Measurements from ENCODE around the gene TGFBR2. TPM values are rescaled to one million over a fixed set of nuclear protein-coding genes. Genes with fewer than 3 reads are reported as not detected.
A peak's percentile ranks its signal among the peaks of the same experiment; 100 is the strongest.

Gene TGFBR2
- total and polyA plus RNA-seq, 2 of the 13 experiments (the other 11 are each of a cell fraction or from before 2014, with no cell fraction given), result 82.2 to 187 TPM

DNA sequence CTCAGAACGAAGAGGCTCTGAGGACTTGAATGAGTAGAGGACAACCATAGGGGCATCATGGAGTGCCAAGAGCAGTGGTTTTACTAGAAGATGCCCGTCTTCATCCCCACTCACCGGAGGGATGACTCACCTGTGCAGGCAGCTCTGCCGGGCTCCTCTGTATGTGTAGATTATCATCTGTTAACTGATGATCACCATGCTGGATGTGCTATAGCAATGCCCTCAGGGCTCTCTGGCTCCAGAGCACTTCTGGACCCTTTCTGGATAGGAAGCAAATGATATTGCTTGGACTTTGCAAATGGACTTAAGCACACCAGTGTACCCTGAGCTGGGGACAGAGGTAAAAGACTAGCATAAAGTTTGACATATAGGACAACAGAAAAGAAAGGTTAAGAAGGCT is 10.2 kb upstream of the TGFBR2 start (continued):
- TF ChIP-seq SALL1 (CRISPR knock-in tag; IDR thresholded peaks at IDR 0.05) (peak; percentile 17; the same call in 1 of the 2 replicates), FOSL2 (CRISPR knock-in tag; IDR thresholded peaks at IDR 0.05) (peak; percentile 69), PHF5A (CRISPR knock-in tag; IDR thresholded peaks at IDR 0.05; ENCODE audit: low read depth, unreplicated experiment) (no peak)

DNA sequence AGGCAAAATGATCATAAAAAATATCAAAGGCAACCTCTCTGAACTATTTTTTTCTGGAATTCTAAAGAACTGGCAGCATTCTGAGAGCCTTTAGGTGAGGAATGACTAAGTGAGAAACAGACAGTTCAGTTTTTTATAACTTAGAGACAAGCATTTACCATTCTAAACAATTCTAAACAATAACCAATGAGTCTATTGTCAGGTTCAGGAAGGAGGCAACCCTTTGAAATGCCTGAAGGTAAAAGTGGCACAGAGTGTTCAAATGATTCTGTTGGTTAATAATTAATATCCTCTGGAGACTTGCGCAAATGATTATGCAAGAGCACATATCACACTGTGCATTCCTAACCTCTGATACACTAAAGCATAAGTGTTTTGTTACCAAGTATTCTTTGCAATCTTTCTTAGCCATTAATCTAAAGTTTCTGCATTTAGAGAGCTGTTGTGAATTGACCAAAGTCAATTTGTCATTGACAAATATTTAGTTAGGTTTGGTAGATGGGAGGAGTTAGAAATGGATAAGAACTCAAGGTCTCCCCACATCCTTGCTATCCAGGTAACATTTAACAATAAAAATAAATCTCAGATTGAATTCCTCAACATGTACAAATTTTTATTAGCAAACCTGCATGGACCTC is 9.2 kb upstream of the TGFBR2 start:
- in situ Hi-C loops (cut with HindIII; ENCODE audit: extremely low pct_ligation_motif_present, low pct_unique_long_range_greater_than_20kb) (no loop called here), intact Hi-C loops (cut with micrococcal nuclease; ENCODE audit: unreplicated experiment) (loop anchor here (1.0 to 2.0 kb wide), 4 partner anchors 9 to 338 kb away; partner anchors contain the start of gene TGFBR2)
- ChIA-PET POLR2A (interaction anchor here (0.6 to 3.1 kb wide), 9 partner anchors 10 to 369 kb away, joined by 3 to 42 read pairs (median 4); partner anchors contain the start of gene TGFBR2), CTCF (ENCODE audit: low intra/inter-chr PET ratio, low total read pairs) (no interaction called here)
- WGBS (ENCODE audit: low lambda C conversion rate), result 0% methylated on average over 1 of the region's 1 CpG
- Histone ChIP-seq H3K4me1 (ENCODE audit: insufficient read depth, low read length) (peaks cover 74% of the 10 kb centered on the region), H3K79me2 (ENCODE audit: insufficient read depth, low read length) (peaks cover 26% of the 10 kb centered on the region), H4K20me1 (ENCODE audit: insufficient read depth, low read length) (no peaks in the 10 kb centered on the region), H3K9me3 (ENCODE audit: low read length) (no peaks in the 10 kb centered on the region), H2AFZ (ENCODE audit: low read length) (no peak overlapping the region), H3K4me3 (replicated peaks in 1 of 3; ENCODE audit: insufficient read depth in 1 of 3, low read depth in 2 of 3, low read length in 3 of 3) (no peak overlapping the region; a peak in 1 of 6 replicates), H3K27me3 (ENCODE audit: control insufficient read depth in 1 of 2, insufficient read depth in 2 of 2, low read length in 2 of 2) (no peaks in the 10 kb centered on the region), H3K9ac (ENCODE audit: insufficient read depth, low read depth, low read length) (peak overlapping the region; percentile 69), H3K36me3 (replicated peaks in 1 of 2; ENCODE audit: control insufficient read depth in 1 of 2, insufficient read depth in 2 of 2, low read length in 2 of 2) (no peaks in the 10 kb centered on the region), H3K27ac (ENCODE audit: extremely low read length, insufficient read depth, low read length) (peak overlapping the region; percentile 98), H3K4me2 (ENCODE audit: low read depth, low read length) (peak overlapping the region; percentile 51)
- no TSS peak for BruUV-seq (replicated peaks)
- ATAC-seq, result peak; percentile 97
- FAIRE-seq, result peak; percentile 73
- peak; percentile 99 for DNase-seq (ENCODE audit: low spot score)
- no peak for TF ChIP-seq YY1 (IDR thresholded peaks at IDR 0.05; ENCODE audit: insufficient read depth, insufficient replicate concordance, low read depth, low read length)
- TF ChIP-seq ZNF484 (CRISPR knock-in tag; IDR thresholded peaks at IDR 0.05; ENCODE audit: borderline replicate concordance, low read depth), result no peak
- peak; percentile 82 for TF ChIP-seq ARNTL (CRISPR knock-in tag; IDR thresholded peaks at IDR 0.05)
- no peak for TF ChIP-seq TEAD2 (CRISPR knock-in tag; IDR thresholded peaks at IDR 0.05)
- TF ChIP-seq ZNF138 (CRISPR knock-in tag; IDR thresholded peaks at IDR 0.05; ENCODE audit: low read depth), result no peak
- TF ChIP-seq MTA1 (CRISPR knock-in tag; IDR thresholded peaks at IDR 0.05; ENCODE audit: borderline replicate concordance), result no peak; the same call in 1 of the 2 replicates
- no peak for TF ChIP-seq SSRP1 (CRISPR knock-in tag; IDR thresholded peaks at IDR 0.05)
- no peak for TF ChIP-seq ZBTB37 (CRISPR knock-in tag; IDR thresholded peaks at IDR 0.05)
- no peak for TF ChIP-seq ZNF839 (CRISPR knock-in tag; IDR thresholded peaks at IDR 0.05; ENCODE audit: borderline replicate concordance)
- peak; percentile 86; the same call in 1 of the 2 replicates for TF ChIP-seq ZFP1 (CRISPR knock-in tag; IDR thresholded peaks at IDR 0.05)
- no peak for TF ChIP-seq ZNF674 (CRISPR knock-in tag; IDR thresholded peaks at IDR 0.05; ENCODE audit: low read depth)
- TF ChIP-seq ZNF264 (CRISPR knock-in tag; IDR thresholded peaks at IDR 0.05), result peak; percentile 80
- TF ChIP-seq ZBTB34 (CRISPR knock-in tag; IDR thresholded peaks at IDR 0.05), result peak; percentile 88; the same call in 1 of the 2 replicates
- TF ChIP-seq, protein P1, sequence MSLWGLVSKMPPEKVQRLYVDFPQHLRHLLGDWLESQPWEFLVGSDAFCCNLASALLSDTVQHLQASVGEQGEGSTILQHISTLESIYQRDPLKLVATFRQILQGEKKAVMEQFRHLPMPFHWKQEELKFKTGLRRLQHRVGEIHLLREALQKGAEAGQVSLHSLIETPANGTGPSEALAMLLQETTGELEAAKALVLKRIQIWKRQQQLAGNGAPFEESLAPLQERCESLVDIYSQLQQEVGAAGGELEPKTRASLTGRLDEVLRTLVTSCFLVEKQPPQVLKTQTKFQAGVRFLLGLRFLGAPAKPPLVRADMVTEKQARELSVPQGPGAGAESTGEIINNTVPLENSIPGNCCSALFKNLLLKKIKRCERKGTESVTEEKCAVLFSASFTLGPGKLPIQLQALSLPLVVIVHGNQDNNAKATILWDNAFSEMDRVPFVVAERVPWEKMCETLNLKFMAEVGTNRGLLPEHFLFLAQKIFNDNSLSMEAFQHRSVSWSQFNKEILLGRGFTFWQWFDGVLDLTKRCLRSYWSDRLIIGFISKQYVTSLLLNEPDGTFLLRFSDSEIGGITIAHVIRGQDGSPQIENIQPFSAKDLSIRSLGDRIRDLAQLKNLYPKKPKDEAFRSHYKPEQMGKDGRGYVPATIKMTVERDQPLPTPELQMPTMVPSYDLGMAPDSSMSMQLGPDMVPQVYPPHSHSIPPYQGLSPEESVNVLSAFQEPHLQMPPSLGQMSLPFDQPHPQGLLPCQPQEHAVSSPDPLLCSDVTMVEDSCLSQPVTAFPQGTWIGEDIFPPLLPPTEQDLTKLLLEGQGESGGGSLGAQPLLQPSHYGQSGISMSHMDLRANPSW (CRISPR knock-in tag; IDR thresholded peaks at IDR 0.05; ENCODE audit: borderline replicate concordance), result peak; percentile 93; the same call in 1 of the 2 replicates
- no peak for TF ChIP-seq ZNF703 (CRISPR knock-in tag; IDR thresholded peaks at IDR 0.05; ENCODE audit: borderline replicate concordance)

Data from HepG2 (cell line).